OCI-LY1 (cell line): ENCODE data around the gene OPN4.

Source experiments
- EZH2 ChIP-seq: fragments of 200-600 bp; sonication (generic), shearing (Covaris generic); IDR thresholded peaks from 2 replicates; pipeline ENCODE4 v1.8.0; 2017; ENCODE audit warnings: borderline replicate concordance, mixed run types, mild to moderate bottlenecking, antibody characterized with exemption, low read length, moderate library complexity, mixed read lengths
- TF ChIP-seq, protein P1 (sequence below): fragments of 200-600 bp; sonication (generic), shearing (Covaris generic); IDR thresholded peaks from 2 replicates; pipeline ENCODE4 v1.5.1; 2017; ENCODE audit warnings: mild to moderate bottlenecking, antibody characterized with exemption, low read length, moderate library complexity, mixed read lengths

DNA sequence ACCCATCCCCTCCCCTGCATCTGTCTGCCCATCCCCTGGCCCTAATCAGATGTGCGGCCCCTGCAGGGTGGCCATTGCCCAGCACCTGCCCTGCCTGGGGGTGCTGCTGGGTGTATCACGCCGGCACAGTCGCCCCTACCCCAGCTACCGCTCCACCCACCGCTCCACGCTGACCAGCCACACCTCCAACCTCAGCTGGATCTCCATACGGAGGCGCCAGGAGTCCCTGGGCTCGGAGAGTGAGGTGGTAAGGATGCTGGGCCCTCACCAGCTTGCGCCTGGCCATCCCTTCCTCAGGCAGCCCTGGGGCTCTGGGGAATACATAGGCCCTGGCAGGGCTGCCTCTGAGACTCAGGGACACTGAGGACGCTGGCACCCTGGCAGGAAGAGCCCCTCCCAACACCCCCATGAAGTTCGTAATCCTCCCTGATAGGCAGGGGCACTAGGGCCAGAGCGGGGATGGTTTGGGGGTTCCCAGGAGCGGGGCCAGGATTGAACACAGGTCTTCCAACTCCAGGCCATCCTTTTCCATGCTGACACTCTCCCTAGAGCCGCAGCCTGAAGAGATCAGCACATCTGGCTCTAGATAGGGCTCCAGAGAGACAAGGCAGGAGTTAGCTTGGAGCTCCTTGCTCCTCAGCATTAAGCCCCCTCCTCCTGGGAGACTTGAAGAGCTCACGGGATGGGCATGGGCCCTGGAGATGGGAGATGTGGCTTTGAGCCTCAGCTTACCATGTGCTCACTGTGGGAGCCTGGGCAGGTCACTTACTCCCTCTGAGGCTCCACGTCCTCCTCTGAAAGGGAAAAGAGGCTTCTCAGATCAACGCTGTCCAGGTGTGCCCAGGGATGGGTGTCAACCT, 8.1 kb downstream of the OPN4 start:
- TF ChIP-seq, protein P1, sequence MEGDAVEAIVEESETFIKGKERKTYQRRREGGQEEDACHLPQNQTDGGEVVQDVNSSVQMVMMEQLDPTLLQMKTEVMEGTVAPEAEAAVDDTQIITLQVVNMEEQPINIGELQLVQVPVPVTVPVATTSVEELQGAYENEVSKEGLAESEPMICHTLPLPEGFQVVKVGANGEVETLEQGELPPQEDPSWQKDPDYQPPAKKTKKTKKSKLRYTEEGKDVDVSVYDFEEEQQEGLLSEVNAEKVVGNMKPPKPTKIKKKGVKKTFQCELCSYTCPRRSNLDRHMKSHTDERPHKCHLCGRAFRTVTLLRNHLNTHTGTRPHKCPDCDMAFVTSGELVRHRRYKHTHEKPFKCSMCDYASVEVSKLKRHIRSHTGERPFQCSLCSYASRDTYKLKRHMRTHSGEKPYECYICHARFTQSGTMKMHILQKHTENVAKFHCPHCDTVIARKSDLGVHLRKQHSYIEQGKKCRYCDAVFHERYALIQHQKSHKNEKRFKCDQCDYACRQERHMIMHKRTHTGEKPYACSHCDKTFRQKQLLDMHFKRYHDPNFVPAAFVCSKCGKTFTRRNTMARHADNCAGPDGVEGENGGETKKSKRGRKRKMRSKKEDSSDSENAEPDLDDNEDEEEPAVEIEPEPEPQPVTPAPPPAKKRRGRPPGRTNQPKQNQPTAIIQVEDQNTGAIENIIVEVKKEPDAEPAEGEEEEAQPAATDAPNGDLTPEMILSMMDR: no peak
- no peak for TF ChIP-seq EZH2
